ENCODE measurements around the gene MAGI1.

MAGI1 gene

GRCh38 chr3:65409176-65409569 lies 629.5 kb downstream of the MAGI1 start:
- DNase-seq (ENCODE audit: low read depth) = no peak

GRCh38 chr3:65408531-65409175 lies 630.1 kb downstream of the MAGI1 start:
- DNase-seq (ENCODE audit: low read depth) = no peak

GRCh38 chr3:65406470-65406869 lies 632.2 kb downstream of the MAGI1 start:
- DNase-seq (ENCODE audit: low read depth) = peak; percentile 32

GRCh38 chr3:65402597-65402996 lies 636.1 kb downstream of the MAGI1 start:
- peak; percentile 94 for DNase-seq (ENCODE audit: low read depth)

GRCh38 chr3:65401359-65402305 lies 637.1 kb downstream of the MAGI1 start:
- no peak for DNase-seq (ENCODE audit: low read depth)

- DNase-seq (ENCODE audit: low read depth) = no peak
These were observed 637.8 kb downstream of the MAGI1 start for GRCh38 chr3:65400899-65401298.

GRCh38 chr3:65398953-65399352 lies 639.8 kb downstream of the MAGI1 start:
- peak; percentile 24 for DNase-seq (ENCODE audit: low read depth)

GRCh38 chr3:65396078-65396477 lies 642.6 kb downstream of the MAGI1 start:
- no peak for DNase-seq (ENCODE audit: low read depth)

- no peak for DNase-seq (ENCODE audit: low read depth)
These were observed 647.6 kb downstream of the MAGI1 start for GRCh38 chr3:65391068-65391467.

GRCh38 chr3:65385805-65386204 lies 652.9 kb downstream of the MAGI1 start:
- no peak for DNase-seq (ENCODE audit: low read depth)

GRCh38 chr3:65381496-65382010 lies 657.2 kb downstream of the MAGI1 start:
- no peak for DNase-seq (ENCODE audit: low read depth)

- no peak for DNase-seq (ENCODE audit: low read depth)
These were observed 659.5 kb downstream of the MAGI1 start for GRCh38 chr3:65379223-65379622.

- no peak for DNase-seq (ENCODE audit: low read depth)
These were observed 661.1 kb downstream of the MAGI1 start for GRCh38 chr3:65377637-65378036.

- no peak for DNase-seq (ENCODE audit: low read depth)
These were observed 662.3 kb downstream of the MAGI1 start for GRCh38 chr3:65376426-65376825.

GRCh38 chr3:65371053-65371452 lies 667.7 kb downstream of the MAGI1 start:
- DNase-seq (ENCODE audit: low read depth) = no peak

- DNase-seq (ENCODE audit: low read depth) = no peak
These were observed 669.9 kb downstream of the MAGI1 start for GRCh38 chr3:65368866-65369265.

- no peak for DNase-seq (ENCODE audit: low read depth)
These were observed 676.0 kb downstream of the MAGI1 start for GRCh38 chr3:65362688-65363087.

GRCh38 chr3:65361448-65361847 lies 677.3 kb downstream of the MAGI1 start:
- DNase-seq (ENCODE audit: low read depth) = no peak

GRCh38 chr3:65356331-65357248 lies 682.1 kb downstream of the MAGI1 start:
- DNase-seq (ENCODE audit: low read depth) = no peak

- DNase-seq (ENCODE audit: low read depth) = no peak
These were observed 683.8 kb downstream of the MAGI1 start for GRCh38 chr3:65354880-65355279.

GRCh38 chr3:65352951-65353350 lies 685.8 kb downstream of the MAGI1 start:
- no peak for DNase-seq (ENCODE audit: low read depth)

GRCh38 chr3:65351753-65352152 lies 687.0 kb downstream of the MAGI1 start:
- no peak for DNase-seq (ENCODE audit: low read depth)

All from HS-5 (cell line).